ENCODE data around the gene CPNE4.

The CPNE4 gene

GRCh38 chr3:132001036-132001435, 33.8 kb downstream of the CPNE4 start:
- ChIA-PET CTCF (no interaction called here), POLR2A (no interaction called here)
- no peak for DNase-seq (ENCODE audit: low read depth, low spot score)
- TF ChIP-seq, protein P1, sequence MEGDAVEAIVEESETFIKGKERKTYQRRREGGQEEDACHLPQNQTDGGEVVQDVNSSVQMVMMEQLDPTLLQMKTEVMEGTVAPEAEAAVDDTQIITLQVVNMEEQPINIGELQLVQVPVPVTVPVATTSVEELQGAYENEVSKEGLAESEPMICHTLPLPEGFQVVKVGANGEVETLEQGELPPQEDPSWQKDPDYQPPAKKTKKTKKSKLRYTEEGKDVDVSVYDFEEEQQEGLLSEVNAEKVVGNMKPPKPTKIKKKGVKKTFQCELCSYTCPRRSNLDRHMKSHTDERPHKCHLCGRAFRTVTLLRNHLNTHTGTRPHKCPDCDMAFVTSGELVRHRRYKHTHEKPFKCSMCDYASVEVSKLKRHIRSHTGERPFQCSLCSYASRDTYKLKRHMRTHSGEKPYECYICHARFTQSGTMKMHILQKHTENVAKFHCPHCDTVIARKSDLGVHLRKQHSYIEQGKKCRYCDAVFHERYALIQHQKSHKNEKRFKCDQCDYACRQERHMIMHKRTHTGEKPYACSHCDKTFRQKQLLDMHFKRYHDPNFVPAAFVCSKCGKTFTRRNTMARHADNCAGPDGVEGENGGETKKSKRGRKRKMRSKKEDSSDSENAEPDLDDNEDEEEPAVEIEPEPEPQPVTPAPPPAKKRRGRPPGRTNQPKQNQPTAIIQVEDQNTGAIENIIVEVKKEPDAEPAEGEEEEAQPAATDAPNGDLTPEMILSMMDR (IDR thresholded peaks at IDR 0.05; ENCODE audit: insufficient read depth, low read length, missing control alignments): no peak
- H3K4me3 ChIP-seq (ENCODE audit: low read depth, low read length): no peak overlapping the region

DNA sequence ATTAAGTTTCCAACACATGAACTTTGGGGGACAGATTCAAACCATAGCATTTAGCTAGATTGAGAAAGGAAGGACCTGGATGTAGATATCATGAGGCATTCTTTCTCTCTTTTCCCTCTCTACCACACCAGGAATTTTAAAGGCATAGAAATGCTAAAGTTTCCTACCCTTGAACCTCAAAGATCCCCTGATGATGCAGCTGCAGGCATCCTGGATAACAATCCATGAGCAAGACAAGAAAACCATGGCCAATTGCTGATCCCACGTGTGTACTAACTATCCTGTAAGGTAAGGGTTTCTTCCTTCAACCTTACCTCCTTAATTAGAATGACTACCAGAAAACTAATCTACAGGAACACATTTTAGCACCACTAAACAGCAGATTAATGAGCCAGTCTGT, 36.8 kb downstream of the CPNE4 start:
- TF ChIP-seq, protein P1 (IDR thresholded peaks at IDR 0.05; ENCODE audit: insufficient read depth, low read length, missing control alignments): no peak
- no peak overlapping the region for H3K4me3 ChIP-seq (ENCODE audit: low read depth, low read length)
- no peak for DNase-seq (ENCODE audit: low read depth, low spot score)
- POLR2A ChIA-PET: no interaction called here
- CTCF ChIA-PET: interaction anchor here (0.6 to 0.8 kb wide), 2 partner anchors 40 to 471 kb away, joined by 3 read pairs; no protein-coding TSS in a partner anchor

DNA sequence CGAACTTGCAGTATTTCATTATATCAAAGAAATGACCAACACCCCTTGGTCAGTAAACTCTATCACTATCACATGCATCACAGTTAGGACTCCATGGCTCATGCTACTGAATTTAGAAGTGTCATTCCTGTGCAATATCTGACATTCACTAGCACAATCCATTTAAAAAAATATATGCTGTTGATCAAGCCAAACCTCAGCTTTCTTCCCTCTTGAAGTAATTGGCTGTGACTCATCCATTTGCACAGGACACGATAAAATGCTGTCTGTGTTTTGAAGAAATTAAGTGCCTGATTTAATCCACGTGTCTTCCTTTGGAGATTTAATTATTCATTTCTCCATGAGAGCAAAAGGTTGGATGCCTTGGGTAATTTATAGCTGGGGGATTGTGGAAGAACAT, 38.9 kb downstream of the CPNE4 start:
- CTCF ChIA-PET: interaction anchor here (1.9 to 2.6 kb wide), 2 partner anchors 10 to 14 kb away, joined by 4 to 8 read pairs; no protein-coding TSS in a partner anchor
- no peak for DNase-seq (ENCODE audit: low read depth, low spot score)
- TF ChIP-seq, protein P1 (IDR thresholded peaks at IDR 0.05; ENCODE audit: insufficient read depth, low read length, missing control alignments): no peak
- no peak overlapping the region for H3K4me3 ChIP-seq (ENCODE audit: low read depth, low read length)
- POLR2A ChIA-PET: no interaction called here

DNA sequence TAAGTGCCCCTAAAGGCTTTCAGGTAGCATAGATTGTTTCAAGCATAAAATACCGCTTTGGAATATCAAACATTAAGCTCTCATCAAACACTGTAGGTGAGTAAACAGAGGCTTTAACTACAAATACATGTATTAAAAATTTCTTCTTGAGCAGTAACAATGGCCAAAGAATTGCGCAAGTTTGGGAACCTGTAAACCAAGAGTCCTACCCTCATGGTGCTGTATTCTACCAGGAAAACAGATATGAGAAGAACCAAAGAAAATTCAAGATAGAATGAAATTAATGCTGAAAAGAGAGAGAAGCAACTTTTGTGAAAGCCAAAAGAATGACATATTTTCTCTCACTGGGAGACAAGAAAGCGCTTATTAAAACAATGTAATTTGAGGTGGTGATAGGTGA, 45.5 kb downstream of the CPNE4 start:
- POLR2A ChIA-PET: no interaction called here
- no peak overlapping the region for H3K4me3 ChIP-seq (ENCODE audit: low read depth, low read length)
- TF ChIP-seq, protein P1 (IDR thresholded peaks at IDR 0.05; ENCODE audit: insufficient read depth, low read length, missing control alignments): no peak
- no peak for DNase-seq (ENCODE audit: low read depth, low spot score)
- CTCF ChIA-PET: no interaction called here

- no peak overlapping the region for H3K4me3 ChIP-seq (ENCODE audit: low read depth, low read length)
- no peak for DNase-seq (ENCODE audit: low read depth, low spot score)
- ChIA-PET CTCF (no interaction called here), POLR2A (no interaction called here)
- TF ChIP-seq, protein P1 (IDR thresholded peaks at IDR 0.05; ENCODE audit: insufficient read depth, low read length, missing control alignments): no peak
Observed at GRCh38 chr3:131988209-131988608, 46.6 kb downstream of the CPNE4 start.

DNA sequence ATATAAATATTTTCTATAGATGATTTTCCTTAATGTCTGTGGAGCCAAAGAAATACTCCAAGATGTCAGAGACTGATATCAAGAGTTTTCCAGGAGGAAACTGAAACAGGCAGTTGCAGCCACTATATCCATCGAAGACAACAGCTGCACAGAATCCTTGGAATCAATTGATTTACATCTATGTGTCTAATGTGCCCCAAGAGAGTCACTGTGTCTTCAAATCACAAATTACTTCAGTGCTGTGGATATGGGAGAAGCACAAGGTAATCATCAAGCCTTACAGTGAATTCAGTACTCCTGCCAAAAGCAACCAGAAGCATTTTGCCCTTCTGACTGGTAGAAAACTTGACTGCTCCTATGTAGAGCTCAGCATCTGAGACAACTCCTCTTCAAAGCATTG, 51.1 kb downstream of the CPNE4 start:
- H3K4me3 ChIP-seq (ENCODE audit: low read depth, low read length): no peak overlapping the region
- no peak for DNase-seq (ENCODE audit: low read depth, low spot score)
- ChIA-PET CTCF (no interaction called here), POLR2A (no interaction called here)
- TF ChIP-seq, protein P1 (IDR thresholded peaks at IDR 0.05; ENCODE audit: insufficient read depth, low read length, missing control alignments): no peak

All from AG04449 (cell line).